GM12864 (cell line): ENCODE data around the gene CENPU.
"Not testable (repeated sequence)": the region's sequence is repeated elsewhere in the genome, so short reads cannot be mapped to it uniquely, and the experiment has no call there.

Source experiments
- DNase-seq: peaks from one replicate; pipeline ENCODE4 v3.0.0-alpha.2; 2011; ENCODE audit warnings: low read depth
- H3K4me3 ChIP-seq: 2 replicates; pipeline ENCODE4 v1.5.1; 2011; ENCODE audit warnings: mild to moderate bottlenecking, low read depth, low read length, control low read depth
- TF ChIP-seq, protein P1 (sequence below): IDR thresholded peaks from 2 replicates; pipeline ENCODE4 v1.5.1; 2011; ENCODE audit warnings: low read depth, mild to moderate bottlenecking, moderate library complexity, low read length, control low read depth, inconsistent platforms; ENCODE audit errors: missing control alignments

The CENPU gene

DNA sequence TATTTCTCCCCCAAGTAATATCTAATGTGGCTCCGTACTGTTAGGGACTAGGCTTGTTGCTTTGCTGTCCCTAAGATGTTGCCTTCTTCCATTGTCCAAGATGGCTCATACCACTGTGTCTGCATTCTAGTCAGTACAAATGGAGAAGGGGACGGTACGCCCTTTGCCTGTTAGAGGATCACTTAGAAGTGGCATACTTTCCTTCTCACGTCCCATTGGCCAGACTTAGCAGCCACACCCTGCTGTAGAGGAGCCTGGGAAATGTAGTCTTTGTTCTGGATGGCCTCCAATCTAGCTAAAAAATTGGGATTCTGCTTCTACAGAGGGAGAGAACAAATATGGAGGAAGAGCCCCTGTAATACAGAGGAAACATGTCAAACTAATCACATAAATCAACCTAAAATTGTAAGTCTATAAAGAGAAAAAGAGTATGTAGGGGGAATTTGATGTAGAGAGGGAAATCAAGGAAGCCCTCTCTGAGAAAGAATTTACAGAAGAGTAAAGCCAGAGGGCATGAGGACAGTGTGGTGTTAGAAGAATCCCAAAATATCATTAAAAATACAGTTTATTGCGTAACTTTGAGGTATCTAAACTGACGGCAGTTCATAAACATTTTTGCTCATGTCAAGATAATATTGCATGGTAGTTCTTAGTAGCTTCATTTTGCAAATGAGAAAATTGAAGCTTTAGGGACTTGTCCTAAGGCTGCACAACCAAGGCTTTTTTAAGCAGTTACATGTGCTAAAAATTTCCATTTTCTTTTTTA, 69.3 kb downstream of the CENPU start:
- DNase-seq, result no peak
- TF ChIP-seq, protein P1, sequence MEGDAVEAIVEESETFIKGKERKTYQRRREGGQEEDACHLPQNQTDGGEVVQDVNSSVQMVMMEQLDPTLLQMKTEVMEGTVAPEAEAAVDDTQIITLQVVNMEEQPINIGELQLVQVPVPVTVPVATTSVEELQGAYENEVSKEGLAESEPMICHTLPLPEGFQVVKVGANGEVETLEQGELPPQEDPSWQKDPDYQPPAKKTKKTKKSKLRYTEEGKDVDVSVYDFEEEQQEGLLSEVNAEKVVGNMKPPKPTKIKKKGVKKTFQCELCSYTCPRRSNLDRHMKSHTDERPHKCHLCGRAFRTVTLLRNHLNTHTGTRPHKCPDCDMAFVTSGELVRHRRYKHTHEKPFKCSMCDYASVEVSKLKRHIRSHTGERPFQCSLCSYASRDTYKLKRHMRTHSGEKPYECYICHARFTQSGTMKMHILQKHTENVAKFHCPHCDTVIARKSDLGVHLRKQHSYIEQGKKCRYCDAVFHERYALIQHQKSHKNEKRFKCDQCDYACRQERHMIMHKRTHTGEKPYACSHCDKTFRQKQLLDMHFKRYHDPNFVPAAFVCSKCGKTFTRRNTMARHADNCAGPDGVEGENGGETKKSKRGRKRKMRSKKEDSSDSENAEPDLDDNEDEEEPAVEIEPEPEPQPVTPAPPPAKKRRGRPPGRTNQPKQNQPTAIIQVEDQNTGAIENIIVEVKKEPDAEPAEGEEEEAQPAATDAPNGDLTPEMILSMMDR, result no peak
- H3K4me3 ChIP-seq, result no peak overlapping the region

DNA sequence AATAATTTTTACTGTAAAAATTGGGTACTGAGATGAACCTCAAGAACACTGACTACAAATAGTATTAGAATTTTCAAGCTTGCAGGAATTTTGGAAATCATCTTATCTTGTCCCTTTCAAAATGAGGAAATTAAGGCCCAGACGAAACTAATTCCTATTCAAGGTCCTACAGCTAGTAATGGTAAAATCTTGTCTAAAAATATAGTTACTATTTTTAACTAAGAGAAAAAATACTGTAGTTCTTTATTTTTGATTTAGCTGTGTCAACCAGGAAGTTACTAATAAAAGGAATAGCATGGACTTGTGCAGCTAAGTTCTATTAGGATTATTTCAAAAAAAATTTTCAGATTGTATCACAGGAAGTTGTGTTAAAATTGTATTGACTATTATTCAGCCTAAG, 71.7 kb downstream of the CENPU start:
- TF ChIP-seq, protein P1, result no peak
- H3K4me3 ChIP-seq, result no peak overlapping the region
- DNase-seq, result no peak

DNA sequence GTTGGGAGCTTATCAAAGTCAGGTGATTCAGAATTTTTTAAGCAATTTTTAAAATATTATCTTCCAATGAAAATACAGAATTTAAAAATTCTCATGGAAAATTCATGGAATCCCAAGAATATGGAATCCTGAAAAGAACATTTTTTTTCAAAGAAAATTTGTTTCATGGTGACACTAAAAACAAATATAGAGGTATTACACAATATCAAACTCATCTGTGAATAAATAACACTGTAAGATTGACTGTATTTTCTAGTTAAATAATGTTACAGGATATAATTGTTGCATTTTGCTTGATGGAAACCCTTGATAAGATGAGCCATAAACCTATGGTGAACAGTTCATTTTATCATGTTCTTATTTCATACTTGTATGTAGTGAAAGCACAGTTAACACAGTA, 72.9 kb downstream of the CENPU start:
- H3K4me3 ChIP-seq, result no peak overlapping the region
- TF ChIP-seq, protein P1, result no peak

DNA sequence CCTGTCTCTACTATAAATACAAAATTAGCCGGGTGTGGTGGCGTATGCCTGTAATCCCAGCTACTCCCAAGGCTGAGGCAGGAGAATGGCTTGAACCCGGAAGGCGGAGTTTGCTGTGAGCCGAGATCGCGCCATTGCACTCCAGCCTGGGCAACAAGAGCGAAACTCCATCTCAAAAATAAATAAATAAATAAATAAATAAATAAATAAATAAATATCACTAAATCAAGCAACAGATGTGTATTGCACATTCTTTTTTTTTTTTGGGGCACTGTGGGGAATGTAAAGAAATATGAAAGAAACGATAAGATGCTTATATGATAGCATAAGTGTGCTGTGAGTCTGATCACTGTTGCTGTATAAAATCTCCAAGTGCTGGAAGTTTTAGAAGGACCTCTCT, 76.1 kb downstream of the CENPU start:
- DNase-seq, H3K4me3 ChIP-seq: not testable (repeated sequence)

More for the DNA sequence above, 72.9 kb downstream of the CENPU start:
- no peak for DNase-seq

DNA sequence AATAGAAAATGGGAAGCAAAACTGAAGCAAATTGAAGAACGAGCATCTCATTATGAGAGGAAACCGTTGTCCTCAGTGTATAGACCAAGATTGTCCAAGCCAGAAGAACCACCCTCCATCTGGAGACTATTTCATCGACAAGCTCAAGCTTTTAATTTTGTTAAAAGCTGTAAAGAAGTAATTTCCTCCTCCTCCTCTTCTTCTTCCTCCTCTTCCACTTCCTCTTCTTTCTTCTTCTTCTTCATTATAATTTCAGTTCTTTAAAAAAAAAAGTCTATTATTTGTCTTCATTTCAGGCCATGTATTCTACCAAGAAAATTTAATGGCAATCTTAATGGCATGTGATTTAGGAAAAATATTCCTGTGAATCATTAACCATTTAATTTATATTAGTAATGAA, 76.8 kb downstream of the CENPU start:
- TF ChIP-seq, protein P1, result no peak
- no peak for DNase-seq
- no peak overlapping the region for H3K4me3 ChIP-seq

DNA sequence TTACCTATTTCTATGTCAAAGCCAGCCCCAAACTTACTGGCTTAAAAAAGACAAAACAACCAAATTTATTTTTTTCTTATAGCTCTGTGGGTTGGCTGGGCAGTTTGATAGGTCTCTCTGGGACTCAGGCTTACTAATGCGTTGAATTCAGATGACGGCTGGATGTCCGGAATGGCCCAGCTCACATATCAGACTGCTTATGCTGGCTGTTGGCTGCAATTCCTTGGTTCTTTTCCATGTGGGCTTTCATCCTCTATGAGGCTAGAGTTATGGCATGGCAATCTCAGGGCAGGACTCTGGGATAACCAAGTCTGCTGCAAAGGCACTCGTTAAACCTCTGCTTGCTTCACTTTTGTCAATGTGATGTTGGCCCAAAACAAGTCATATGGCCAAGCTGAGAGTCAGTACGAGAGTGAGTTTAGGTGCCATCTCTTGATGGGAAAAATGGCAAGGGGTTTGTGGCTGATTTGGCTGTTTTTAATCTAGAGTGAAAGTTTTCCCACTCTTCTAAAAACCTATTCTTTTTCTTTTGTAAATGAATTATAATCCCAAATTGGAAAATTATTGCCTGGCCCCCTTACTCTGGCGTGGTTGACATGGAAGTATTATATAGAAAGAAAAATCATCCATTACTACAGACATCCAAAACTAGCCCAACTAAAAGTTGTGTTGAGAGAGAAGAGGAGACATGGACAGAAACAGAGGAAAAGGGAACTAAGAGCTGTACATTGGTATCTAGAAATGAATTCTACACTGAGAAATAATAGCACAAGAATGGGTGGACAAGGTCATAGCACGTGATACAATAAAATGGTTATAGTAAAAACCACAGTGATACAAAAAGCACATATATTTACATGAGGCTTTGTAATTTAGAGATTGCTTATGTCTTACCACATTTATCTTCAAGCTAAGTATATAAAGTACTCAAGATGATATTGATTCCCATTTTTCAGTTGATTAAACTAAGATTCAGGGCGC, 77.7 kb downstream of the CENPU start:
- H3K4me3 ChIP-seq, result no peak overlapping the region
- TF ChIP-seq, protein P1, result no peak
- DNase-seq, result no peak

DNA sequence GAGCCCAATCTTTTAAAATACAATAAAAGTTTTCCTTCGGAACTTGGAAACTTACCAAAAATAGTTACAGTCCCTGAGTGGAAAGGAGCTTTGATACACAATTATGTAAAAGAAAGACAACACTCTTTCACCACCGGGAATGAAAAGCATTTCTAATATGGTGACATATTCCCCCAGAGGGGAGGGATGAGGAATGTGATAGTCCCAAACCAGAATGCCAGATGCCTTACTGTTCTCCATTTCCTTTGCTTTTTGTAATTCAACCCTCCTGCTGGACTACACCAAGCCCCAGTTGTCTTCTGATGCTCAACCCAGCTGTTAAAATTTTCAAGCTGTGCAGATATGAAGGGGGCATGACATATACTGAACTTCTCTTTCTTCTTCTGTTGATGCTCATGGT, 80.2 kb downstream of the CENPU start:
- no peak overlapping the region for H3K4me3 ChIP-seq
- no peak for DNase-seq
- TF ChIP-seq, protein P1, result no peak

DNA sequence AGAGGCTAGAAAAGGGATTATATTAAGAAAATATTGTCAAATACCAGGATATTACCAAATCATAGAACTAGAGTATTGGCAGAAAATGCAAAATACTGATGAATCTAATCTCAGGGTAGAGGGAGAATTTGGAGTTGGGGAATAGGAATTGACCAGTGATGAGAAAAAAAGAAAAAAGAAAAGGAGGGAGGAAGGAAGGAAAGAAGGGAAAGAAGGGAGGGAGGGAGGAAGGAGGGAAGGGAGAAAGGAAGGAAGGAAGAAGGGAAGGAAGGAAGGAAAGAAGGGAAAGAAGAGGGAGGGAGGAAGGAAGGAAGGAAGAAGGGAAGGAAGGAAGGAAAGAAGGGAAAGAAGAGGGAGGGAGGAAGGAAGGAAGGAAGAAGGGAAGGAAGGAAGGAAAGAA, 81.2 kb downstream of the CENPU start:
- DNase-seq, H3K4me3 ChIP-seq: not testable (repeated sequence)
